Neuron (in vitro differentiated cells): ENCODE results near the gene EFS.

Experiments
- H2AFZ ChIP-seq: one replicate; pipeline ENCODE4 v1.6.1; 2013; ENCODE audit warnings: low read depth, mild to moderate bottlenecking, inconsistent platforms, low read length, moderate library complexity
- H3K27me3 ChIP-seq: one replicate; pipeline ENCODE4 v1.6.1; 2013; ENCODE audit warnings: low read length; ENCODE audit not compliant: insufficient read depth
- H3K36me3 ChIP-seq: one replicate; pipeline ENCODE4 v1.6.1; 2013; ENCODE audit warnings: low read length; ENCODE audit not compliant: insufficient read depth
- H3K4me1 ChIP-seq: one replicate; pipeline ENCODE4 v1.6.1; 2013; ENCODE audit warnings: low read length; ENCODE audit not compliant: insufficient read depth
- H3K4me3 ChIP-seq: 2 replicates; pipeline ENCODE4 v1.5.1; 2013; ENCODE audit warnings: mild to moderate bottlenecking, low read length, moderate library complexity
- H3K9me3 ChIP-seq: one replicate; pipeline ENCODE4 v1.6.1; 2013; ENCODE audit warnings: low read length

EFS gene

DNA sequence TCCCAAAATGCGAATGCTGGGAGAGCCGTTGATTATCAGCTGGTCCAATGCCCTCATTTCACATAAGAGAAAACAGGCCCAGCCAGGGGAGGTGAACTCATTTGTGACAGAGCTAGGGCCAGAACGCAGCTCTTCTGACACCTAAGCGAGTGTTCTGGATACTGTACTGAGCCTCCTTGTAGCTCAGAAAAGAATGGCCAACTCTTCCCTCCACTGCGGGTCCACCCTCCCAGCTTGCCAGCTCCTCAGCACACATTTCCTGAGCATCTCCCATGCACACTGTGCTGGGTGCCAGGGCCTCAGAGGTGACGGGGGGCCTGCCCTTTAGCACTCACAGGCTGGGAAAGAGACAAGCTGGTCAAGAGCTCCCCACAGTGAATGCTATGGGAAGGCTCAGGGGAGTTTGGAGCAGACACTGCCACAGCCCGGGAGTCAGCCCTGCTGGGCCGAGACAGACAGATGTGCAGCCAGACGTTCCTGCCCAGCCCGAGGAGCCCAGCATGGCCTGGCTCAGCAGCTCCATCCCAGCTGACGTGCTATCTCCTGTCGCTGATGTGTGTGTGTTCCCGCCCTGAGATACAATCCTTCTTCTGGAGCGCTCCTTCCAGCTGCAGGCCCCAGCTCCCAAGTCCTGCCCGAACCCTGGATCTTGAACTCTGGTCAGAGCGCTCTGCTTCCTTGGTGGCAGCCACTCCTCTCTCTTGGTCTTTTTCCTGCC lies 15.4 kb upstream of the EFS start:
- Histone ChIP-seq H3K4me3 (no peak overlapping the region), H2AFZ (no peak overlapping the region), H3K9me3 (no peaks in the 10 kb centered on the region), H3K27me3 (peaks cover 31% of the 10 kb centered on the region), H3K36me3 (no peaks in the 10 kb centered on the region), H3K4me1 (no peaks in the 10 kb centered on the region)

DNA sequence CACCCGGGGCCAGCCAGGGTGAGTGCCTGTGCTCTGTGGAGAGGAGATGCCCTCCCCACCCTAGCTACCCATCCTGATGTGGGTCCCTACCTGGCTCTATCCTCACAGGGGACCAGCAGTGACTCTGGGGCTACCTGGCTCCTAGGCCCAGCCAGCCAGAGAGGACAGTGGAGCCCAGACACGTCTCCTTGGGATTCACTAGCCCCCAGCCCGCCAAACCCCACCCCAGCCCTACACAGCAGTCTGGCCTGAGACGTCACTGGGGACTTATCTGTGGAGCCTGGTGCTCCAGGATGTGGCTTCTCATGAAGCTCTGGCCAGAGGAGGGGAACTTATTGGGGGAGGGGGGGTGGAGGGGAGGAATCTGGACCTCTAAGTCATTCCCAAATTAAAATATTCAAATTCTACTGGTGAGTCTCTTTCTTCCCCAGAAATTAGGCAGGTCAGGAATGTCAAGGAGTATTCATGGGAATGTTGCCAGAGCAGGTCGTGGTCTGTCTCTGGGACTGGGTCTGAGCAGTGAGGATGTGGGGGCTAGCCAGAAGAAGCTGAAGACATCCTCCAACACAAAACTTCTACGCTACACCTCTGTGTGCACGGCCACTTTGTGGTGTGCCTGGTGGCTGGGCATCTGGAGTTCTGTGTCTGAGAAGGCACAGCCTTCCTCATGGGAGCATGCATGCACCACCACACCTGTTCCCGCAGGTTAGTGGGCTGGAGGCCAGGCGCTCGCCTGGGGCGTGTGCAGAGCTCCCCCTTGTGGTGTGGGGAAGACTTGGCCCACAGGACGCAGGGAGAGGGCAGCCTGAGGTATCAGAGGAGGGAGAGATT lies 14.6 kb upstream of the EFS start:
- Histone ChIP-seq H2AFZ (no peak overlapping the region), H3K9me3 (no peaks in the 10 kb centered on the region), H3K4me3 (no peak overlapping the region), H3K27me3 (peaks cover 32% of the 10 kb centered on the region), H3K4me1 (no peaks in the 10 kb centered on the region), H3K36me3 (no peaks in the 10 kb centered on the region)

DNA sequence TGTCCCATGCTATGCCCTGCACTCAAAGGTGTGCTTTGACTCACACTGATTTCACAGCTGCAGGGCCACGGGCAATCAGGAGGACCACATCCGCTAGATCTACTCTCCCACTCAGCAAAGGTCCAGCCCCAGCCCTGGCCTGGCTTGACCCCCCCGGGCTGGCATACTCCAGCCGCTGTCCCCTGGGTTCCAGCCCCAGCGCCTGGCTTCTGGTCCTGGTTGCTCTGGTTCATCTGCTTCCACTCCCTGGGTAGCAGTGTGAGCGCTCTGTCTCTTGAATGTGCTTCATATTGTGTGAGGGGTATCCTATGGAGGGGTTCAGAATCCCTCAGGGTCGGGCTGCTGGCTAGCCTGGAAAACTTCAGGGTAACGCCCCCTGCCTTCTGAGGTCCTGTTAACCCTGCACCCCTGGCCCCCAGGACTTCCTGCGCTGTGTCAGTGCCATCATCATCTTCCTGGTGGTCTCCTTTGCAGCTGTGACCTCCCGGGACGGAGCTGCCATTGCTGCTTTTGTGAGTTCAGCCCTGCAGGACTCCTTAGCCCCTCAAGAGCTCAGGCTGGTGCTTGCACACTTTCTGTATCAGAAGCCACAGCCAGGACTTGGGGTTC lies 13.7 kb upstream of the EFS start:
- no peaks in the 10 kb centered on the region for H3K36me3 ChIP-seq
- H3K4me3 ChIP-seq = no peak overlapping the region
- H3K27me3 ChIP-seq = peaks cover 32% of the 10 kb centered on the region
- H3K4me1 ChIP-seq = no peaks in the 10 kb centered on the region
- no peak overlapping the region for H2AFZ ChIP-seq
- H3K9me3 ChIP-seq = no peaks in the 10 kb centered on the region

DNA sequence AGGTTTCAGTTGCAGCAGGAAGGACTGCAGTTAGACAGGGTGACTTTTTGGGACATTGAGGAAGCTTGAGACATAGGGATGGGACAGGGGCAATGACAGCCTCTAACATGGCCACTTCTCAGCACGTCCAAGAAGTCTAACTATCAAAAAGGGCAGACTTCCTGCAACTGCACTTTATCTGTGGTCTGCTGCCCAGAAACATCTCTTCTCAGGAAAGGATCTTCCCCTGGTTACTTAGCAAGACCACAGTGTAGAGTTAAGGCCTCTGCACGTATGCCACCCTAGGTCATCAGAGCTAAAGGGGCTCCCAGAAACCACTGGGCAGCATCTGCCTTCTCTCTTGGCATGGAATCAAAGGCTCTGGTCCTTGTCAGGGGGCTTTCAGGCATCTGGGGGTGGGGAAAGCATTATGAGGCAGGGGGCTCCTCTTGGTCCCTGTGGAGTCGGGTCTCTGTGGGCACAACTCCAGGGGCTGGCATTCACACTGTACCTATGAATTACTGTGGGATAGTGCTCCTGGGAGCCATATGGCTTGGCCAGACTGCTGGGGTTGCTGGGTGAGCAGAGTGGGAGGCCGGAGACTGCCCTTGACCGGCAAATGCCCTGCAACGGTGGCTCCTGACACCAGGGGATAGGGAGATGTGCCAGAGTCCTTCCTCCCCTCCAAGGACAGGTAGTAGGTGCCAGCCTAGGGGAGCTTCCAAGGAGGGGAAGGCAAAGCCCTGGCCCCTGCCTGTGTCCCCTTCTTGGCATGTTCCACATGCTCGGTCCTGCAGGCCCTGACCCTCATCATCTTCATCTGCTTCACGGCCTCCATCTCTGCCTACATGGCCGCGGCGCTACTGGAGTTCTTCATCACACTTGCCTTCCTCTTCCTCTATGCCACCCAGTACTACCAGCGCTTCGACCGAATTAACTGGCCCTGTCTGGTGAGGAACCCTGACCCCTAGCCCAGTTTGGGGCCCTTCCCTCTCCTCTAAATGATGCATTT lies 12.9 kb upstream of the EFS start:
- Histone ChIP-seq H3K27me3 (peaks cover 32% of the 10 kb centered on the region), H3K9me3 (no peaks in the 10 kb centered on the region), H3K4me1 (no peaks in the 10 kb centered on the region), H3K36me3 (no peaks in the 10 kb centered on the region), H2AFZ (no peak overlapping the region), H3K4me3 (no peak overlapping the region)

- H2AFZ ChIP-seq = no peak overlapping the region
- H3K4me1 ChIP-seq = no peaks in the 10 kb centered on the region
- no peak overlapping the region for H3K4me3 ChIP-seq
- peaks cover 35% of the 10 kb centered on the region for H3K27me3 ChIP-seq
- no peaks in the 10 kb centered on the region for H3K36me3 ChIP-seq
- H3K9me3 ChIP-seq = no peaks in the 10 kb centered on the region
Observed at GRCh38 chr14:23377198-23377550, 12.2 kb upstream of the EFS start.

- Histone ChIP-seq H3K27me3 (peaks cover 35% of the 10 kb centered on the region), H2AFZ (no peak within 1 kb of the TSS), H3K9me3 (no peaks in the 10 kb centered on the region), H3K36me3 (no peaks in the 10 kb centered on the region), H3K4me3 (no peak within 1 kb of the TSS), H3K4me1 (no peaks in the 10 kb centered on the region)
Observed at GRCh38 chr14:23376482-23377197, 11.7 kb upstream of the EFS start, which contains the start of gene CMTM5. Gene CMTM5 (plus strand): TSS chr14:23377046. CDS start chr14:23377252, 206 bp downstream.

DNA sequence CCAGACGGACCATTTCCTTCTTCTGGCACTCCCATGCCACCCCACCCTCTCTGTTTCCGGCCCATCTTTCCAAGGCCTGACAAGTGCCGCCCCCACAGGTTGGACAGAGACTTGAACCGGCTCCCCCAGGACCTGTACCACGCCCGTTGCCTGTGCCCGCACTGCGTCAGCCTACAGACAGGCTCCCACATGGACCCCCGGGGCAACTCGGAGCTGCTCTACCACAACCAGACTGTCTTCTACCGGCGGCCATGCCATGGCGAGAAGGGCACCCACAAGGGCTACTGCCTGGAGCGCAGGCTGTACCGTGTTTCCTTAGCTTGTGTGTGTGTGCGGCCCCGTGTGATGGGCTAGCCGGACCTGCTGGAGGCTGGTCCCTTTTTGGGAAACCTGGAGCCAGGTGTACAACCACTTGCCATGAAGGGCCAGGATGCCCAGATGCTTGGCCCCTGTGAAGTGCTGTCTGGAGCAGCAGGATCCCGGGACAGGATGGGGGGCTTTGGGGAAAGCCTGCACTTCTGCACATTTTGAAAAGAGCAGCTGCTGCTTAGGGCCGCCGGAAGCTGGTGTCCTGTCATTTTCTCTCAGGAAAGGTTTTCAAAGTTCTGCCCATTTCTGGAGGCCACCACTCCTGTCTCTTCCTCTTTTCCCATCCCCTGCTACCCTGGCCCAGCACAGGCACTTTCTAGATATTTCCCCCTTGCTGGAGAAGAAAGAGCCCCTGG lies 10.7 kb upstream of the EFS start:
- H3K4me3 ChIP-seq = no peak overlapping the region
- H3K36me3 ChIP-seq = no peaks in the 10 kb centered on the region
- no peaks in the 10 kb centered on the region for H3K9me3 ChIP-seq
- no peak overlapping the region for H2AFZ ChIP-seq
- peaks cover 39% of the 10 kb centered on the region for H3K27me3 ChIP-seq
- H3K4me1 ChIP-seq = no peaks in the 10 kb centered on the region

DNA sequence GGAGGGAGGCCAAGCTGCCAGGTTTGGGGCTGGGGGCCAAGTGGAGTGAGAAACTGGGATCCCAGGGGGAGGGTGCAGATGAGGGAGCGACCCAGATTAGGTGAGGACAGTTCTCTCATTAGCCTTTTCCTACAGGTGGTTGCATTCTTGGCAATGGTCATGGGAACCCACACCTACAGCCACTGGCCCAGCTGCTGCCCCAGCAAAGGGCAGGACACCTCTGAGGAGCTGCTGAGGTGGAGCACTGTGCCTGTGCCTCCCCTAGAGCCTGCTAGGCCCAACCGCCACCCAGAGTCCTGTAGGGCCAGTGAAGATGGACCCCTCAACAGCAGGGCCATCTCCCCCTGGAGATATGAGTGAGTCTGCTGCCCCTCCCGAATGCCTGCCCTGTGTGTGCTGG lies 8.1 kb upstream of the EFS start:
- no peak overlapping the region for H3K4me3 ChIP-seq
- no peaks in the 10 kb centered on the region for H3K9me3 ChIP-seq
- H2AFZ ChIP-seq = no peak overlapping the region
- no peaks in the 10 kb centered on the region for H3K36me3 ChIP-seq
- peaks cover 46% of the 10 kb centered on the region for H3K27me3 ChIP-seq
- no peaks in the 10 kb centered on the region for H3K4me1 ChIP-seq

- no peak within 1 kb of the TSS for H2AFZ ChIP-seq
- H3K9me3 ChIP-seq = no peaks in the 10 kb centered on the region
- H3K36me3 ChIP-seq = no peaks in the 10 kb centered on the region
- no peaks in the 10 kb centered on the region for H3K4me1 ChIP-seq
- H3K27me3 ChIP-seq = peaks cover 40% of the 10 kb centered on the region
- H3K4me3 ChIP-seq = no peak within 1 kb of the TSS
Observed at GRCh38 chr14:23372509-23372908, 7.5 kb upstream of the EFS start, which contains the start of gene IL25. Gene IL25 (plus strand): TSS chr14:23372809.

- Histone ChIP-seq H3K27me3 (peaks cover 34% of the 10 kb centered on the region), H2AFZ (no peak overlapping the region), H3K4me3 (no peak overlapping the region), H3K4me1 (peaks cover 2% of the 10 kb centered on the region), H3K36me3 (no peaks in the 10 kb centered on the region), H3K9me3 (no peaks in the 10 kb centered on the region)
Observed at GRCh38 chr14:23371865-23372264, 6.9 kb upstream of the EFS start.

DNA sequence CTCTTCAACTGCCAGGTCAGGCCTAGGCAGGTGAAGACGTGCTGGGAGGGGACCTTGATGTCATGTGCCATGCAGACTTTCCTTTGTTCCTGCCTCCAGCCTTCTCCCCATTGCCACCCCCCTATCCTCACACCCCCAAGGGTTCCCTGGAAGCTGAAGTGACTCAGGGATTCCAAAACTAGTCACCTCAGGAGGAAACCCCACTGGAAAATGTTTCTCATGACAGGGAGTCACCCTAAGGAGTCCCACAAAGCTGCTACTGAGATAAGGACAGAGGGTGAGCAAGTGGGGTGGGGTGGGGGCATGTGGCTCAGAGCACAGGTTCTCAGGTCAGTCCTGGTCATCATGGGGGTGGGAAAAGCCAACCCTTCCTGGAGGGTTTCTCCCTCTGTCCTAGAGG lies 5.2 kb upstream of the EFS start:
- H3K9me3 ChIP-seq = no peaks in the 10 kb centered on the region
- H3K4me1 ChIP-seq = peaks cover 5% of the 10 kb centered on the region
- H2AFZ ChIP-seq = no peak overlapping the region
- H3K36me3 ChIP-seq = no peaks in the 10 kb centered on the region
- no peak overlapping the region for H3K4me3 ChIP-seq
- peaks cover 25% of the 10 kb centered on the region for H3K27me3 ChIP-seq
